CD4-positive, alpha-beta T cell treated with Interleukin-1 beta for 1 hour (primary cell): ENCODE results near the gene LILRB3.
"Not testable (repeated sequence)": the region's sequence is repeated elsewhere in the genome, so short reads cannot be mapped to it uniquely, and the experiment has no call there.

ENCODE experiments used
- DNase-seq, 2 donors: peaks; one replicate each; pipeline ENCODE4 v3.0.0-alpha.2; 2020 to 2022

Gene LILRB3

GRCh38 chr19:54222474-54223276, at the start of gene LILRB3:
LILRB3 (minus strand) TSS chr19:54223007; CDS start chr19:54222976, 31 bp downstream.
- DNase-seq: peak in 1 of 2 donors; percentile 63

GRCh38 chr19:54272181-54272580, 49.4 kb upstream of the LILRB3 start:
- peak in 1 of 2 donors; percentile 41 for DNase-seq

GRCh38 chr19:54271587-54271986, 48.8 kb upstream of the LILRB3 start:
- peak in 1 of 2 donors; percentile 50 for DNase-seq

- peak; percentile 4 to 63 for DNase-seq
Observed at GRCh38 chr19:54271106-54271505, 48.3 kb upstream of the LILRB3 start.

DNA sequence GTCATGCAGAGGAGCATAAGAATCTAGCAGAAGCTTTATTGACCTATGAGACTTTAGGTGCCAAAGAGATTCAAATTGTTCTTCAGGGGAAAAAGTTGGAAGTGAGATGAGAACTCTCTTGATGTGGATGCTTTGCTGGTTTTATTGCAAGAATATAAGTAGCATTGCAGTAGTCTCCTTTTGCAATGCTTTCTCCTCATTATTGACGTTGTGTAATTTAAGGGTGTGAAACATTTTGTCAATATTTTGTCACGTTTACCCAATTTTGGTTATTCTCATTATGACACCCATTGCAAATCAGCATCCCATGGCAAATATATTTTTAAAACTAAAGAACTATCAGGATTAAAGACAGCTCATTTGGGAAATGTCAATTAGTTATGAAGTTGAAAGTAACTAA, 46.1 kb upstream of the LILRB3 start:
- DNase-seq: no peak

DNA sequence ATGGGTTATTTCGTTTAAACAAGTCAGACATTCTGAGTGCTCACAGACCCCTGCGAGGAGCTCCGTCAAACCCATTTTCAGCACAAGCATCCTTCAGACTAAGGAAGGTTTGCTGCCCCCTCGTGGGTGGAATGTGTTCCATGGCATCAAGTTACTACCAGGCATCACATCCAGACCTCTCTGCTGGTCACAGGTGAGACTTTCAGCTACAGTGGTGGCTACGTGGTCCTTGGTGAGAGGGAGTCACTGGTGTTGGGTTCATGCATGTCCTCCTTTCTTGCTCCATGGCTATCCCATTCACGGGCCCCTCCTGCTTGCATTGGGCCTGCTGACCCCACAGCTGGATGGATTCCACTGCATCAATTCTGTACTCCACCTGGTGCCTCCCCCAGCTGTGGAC, 43.3 kb upstream of the LILRB3 start:
- peak; percentile 58 to 70 for DNase-seq

DNA sequence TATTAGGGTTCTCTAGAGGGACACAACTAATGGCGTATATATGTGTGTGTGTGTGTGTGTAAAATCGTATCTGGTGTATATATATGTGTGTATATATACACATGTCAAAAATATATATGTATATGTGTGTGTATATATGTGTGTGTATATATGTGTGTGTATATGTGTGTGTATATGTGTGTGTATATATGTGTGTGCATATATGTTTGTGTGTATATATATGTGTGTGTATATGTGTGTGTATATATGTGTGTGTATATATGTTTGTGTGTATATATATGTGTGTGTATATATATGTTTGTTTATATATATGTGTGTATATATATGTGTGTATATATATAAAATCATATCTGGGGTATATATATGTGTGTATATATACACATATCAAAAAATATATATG, 39.7 kb upstream of the LILRB3 start:
- DNase-seq: no peak

DNA sequence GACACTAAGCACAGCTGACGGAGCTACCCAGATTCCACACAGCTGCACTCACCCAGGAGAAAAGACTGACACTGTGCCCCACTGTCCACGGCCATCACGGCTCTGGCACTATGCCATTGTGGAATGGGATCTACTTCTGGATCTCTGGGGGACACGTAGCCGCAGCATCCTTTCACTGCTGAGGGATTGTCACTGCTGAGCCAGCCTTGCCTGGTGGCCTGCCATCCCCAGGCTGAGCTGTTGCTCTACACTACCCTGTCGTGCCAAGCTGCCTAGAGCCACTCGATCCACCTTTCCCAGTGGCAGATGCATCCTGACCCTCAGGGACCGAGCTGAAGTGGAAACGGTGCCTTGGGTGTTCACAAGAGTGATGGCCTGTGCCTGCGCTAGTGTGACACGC, 39.3 kb upstream of the LILRB3 start:
- DNase-seq: no peak

- DNase-seq: no peak
Observed at GRCh38 chr19:54257116-54257480, 34.3 kb upstream of the LILRB3 start, which contains the start of gene LILRB5. LILRB5 (minus strand) TSS chr19:54257273; CDS start chr19:54257193, 80 bp downstream.

DNA sequence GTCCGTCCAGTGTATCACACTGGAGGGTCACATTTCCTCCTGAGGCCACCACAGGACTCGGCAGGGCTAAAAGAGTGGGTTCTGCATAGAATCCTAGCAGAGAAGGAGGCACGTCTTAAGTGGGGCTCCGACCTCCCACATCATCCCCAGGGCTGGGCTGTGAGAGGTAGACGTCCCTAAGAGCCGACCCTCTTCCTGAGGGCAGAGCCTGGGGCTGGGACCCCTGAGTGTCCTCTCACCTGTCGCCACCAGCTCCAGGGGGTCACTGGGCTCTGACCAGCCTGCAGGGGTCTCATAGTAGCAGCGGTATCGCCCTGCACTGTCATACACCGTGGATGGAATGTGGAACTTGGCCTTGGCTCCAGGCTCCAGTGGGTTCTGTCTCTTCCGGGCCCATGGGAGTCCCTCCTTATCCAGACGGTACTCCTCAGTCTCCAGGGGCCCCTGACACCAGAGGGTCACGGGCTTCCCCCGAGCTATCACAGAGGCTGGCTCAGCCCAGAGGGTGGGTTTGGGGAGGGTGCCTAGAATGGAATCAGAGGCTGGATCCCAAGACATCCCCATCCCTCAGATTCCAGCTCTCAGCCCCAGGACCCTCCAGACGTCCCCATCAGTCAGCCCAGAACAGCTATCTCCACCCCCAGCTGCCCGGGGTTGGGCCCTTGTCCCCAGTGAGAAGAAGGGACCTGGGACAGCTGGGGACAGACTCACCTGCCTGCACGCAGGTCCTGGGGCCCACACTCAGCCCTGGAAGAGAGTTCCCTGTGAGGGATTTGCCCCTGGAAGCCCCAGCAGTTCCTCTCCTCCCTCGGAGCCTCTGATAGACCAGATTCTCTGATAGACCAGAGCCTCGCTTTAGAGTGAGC, 33.7 kb upstream of the LILRB3 start:
- DNase-seq: no peak

DNA sequence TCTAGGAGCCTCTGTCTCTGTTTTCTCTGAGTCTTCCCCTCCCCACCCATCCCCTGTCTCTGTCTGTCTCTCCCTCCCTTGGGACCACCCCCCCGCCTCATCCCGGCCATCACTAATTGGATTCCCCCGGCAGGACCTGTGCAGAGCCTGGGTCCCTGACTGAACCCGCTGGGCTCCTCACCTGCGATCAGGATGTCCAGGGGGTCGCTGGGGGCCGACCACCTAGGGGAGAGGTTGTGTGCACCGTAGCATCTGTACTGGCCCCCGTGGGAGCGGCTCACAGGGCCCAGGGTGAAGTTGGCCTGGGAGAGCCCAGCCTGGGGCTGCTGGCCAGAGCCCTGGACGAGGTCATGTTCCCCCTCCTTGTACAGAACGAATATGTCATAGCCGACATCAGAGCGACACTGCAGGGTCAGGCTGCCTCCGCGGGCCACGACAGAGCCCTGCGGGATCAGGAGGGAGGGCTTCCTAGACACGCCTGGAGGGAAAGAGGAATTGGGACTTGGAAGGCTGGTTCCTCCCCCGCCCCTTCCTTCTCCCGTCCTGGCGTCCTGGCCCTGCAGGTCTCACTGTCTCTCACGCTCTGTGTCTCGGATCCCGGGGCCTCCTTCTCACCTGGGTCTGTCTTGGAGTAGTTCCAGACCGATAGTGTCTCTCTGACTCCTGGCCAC, 32.4 kb upstream of the LILRB3 start:
- no peak for DNase-seq

DNA sequence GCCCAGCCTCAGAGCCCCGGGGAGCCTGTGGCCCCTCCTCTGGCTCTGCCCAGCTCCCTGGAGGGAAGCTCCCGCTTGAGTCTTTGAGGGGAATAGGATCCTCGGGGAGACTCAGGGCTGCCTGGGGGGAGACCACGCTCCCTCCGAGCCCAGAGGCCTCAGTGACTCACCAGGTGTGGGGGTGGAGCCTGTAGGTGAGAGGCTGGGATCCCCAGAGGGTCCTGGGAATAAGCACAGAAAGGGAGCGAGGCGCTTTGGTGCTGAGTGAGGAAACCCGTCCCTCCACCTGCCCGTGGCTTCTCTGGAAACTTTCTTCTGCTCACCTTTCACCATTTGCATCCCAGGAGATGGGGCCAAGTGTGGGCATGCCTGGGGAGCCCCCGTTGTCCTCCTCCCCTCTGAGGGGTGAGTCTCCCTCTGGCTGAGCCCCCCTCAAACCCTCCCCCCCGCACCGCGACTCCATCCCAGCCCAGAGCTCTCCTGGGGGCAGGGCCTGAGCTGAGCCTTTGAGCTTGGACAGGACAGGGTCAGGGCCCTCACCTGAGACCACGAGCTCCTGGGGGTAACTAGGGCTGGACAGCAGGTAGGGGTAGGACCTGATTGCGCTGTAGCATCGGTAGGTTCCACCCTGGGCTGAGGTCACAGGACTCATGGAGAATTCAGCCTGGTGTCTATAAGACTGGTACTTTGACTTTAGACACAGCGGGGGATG, 31.5 kb upstream of the LILRB3 start:
- no peak for DNase-seq

- DNase-seq: no peak
Observed at GRCh38 chr19:54253331-54254194, 30.8 kb upstream of the LILRB3 start.

GRCh38 chr19:54252845-54253244, 30.0 kb upstream of the LILRB3 start:
- no peak for DNase-seq

DNA sequence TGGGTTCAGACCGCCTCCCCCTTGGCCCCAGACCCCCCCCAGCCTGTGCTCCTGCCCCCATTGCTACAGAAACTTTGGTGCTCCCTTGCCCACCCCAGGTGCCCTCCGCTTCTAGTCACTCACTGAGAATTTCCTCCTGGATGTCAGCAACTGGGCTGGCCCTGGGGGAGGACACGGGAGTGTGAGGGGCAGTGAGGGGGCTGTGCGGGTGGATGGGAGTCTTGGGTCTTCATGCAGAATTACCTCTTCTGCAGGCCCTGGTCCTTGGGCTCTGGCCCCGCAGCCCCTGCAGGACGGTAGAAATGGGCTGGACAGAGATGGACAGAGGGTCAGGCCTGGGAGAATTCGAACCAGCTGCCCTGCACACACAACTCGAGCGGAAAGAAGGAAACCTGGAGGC, 29.4 kb upstream of the LILRB3 start:
- no peak for DNase-seq

DNA sequence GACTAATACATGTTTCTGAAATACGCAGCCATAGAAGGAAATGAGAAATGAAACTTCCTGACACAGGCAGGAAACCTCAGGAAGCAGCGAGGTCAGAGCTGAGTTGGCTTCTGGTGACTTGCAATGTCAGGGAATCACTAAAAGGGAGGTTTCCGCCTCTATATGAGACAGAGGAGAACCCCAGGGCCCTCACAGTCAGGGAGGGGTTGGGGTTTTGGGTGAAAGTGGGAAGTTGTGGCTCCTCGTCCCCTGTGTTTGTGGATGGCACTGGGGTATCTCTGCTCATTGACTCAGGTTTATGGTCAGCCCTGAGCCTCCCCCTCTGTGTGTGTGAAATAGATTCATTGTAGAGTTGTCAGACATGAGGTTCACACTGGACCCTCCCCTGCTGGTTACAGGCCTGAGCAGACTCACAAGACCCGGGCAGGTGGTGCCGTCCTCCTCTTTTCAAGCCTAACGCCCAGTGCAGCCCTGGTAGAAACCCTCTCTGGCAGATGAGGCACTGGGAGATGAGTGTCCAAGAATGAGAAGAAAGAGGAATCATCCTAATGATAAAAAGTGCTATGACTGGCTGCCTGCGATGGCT, 25.3 kb upstream of the LILRB3 start:
- peak; percentile 22 to 75 for DNase-seq

- no peak for DNase-seq
Observed at GRCh38 chr19:54247106-54247930, 24.5 kb upstream of the LILRB3 start.

DNA sequence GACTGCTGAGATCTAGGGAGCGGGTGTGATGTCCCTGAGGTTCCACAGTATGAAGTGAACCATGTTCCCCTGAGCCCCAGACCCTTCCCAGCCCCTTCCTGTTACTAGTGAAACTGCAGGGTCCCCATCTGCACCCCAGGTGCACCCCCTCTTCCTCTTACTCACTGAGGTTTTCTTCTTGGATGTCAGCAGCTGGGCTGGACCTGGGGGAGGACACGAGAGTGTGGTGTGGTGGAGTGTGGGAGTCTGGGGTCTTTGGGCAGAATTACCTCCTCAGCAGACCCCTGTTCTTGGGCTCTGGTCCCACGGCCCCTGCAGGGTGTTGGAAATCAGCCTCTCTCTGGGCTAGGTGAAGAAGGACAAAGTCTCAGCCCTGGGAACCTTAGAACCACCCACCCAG, 23.1 kb upstream of the LILRB3 start:
- no peak for DNase-seq

GRCh38 chr19:54243809-54244208, 21.0 kb upstream of the LILRB3 start:
- DNase-seq: not testable (repeated sequence)

DNA sequence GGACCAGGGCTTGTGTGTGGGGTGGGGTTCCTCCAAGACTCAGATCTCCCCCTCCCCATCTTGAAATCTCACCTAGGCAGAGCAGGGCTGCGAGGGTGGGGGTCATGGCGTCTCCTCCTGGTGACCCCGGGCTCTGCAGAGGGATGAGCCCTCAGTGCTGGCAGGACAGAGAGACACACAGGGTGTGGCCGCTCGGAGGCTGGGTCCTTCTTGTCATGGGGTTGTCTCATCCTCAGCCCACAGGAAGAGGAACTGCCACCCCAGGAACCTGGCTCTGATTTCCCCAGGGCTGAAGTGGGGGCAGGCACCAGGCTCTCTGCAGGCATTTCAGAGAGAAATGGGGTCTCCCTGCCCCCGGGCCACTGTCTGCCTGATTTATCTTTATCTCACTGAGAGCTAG, 19.8 kb upstream of the LILRB3 start, which contains the start of gene LILRA6:
LILRA6 (minus strand) TSS at position 145 of the 400 bp plus-strand sequence.
- DNase-seq: peak in 1 of 2 donors; percentile 36
